GM21515 (cell line): ENCODE measurements around the gene RPS6KA2.

Source experiments
- ATAC-seq: cut with Tn5 transposase; IDR thresholded peaks from one replicate; pipeline ENCODE4 v1.9.1; 2021; ENCODE audit not compliant: unreplicated experiment

Gene RPS6KA2

DNA sequence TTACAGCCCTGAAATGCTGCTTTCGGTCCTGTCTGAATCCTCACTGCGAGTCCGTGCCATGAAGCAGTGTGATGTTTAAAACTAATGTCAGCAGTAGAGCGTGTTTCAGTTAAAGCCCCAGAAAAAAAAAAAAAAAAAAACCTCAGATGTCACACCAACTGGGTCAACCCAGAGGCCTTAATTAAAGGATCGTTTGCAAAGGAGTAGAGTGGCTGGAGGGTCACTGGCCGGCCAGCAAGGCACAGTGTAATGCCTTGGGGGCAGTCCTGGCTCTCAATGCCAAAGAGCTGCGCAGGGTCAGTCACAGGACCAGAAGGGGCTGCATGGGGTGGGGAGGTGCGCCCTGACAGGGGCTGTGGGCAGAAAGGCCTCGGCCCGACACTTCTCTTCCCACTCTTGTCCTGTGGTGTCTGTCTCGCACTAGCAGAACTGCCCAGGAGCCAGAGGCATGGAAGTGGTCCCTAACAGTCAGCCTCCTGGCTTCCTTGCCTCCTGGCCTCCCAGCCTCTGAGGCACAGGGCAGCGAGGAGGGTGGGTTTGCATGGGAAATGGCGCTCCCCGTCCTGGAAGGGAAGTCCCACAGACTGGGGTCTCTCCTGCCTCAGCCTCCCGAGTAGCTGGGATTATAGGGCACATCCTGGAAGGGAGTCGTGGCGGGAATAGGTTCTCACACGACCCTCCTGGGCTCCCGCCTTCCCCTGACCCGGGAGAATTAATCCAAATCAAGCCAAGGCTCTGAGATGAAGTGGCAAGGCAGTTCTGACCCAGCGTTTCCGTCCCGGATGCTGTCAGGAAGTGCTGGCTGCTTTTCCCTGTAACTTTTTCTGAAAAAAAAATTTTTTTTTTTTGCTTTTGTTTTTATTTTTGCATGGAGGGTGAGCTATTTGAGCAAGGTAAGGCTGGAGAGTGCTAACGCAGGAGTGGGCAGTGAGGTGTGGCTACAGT is 190.6 kb downstream of the RPS6KA2 start:
- ATAC-seq, result no peak

DNA sequence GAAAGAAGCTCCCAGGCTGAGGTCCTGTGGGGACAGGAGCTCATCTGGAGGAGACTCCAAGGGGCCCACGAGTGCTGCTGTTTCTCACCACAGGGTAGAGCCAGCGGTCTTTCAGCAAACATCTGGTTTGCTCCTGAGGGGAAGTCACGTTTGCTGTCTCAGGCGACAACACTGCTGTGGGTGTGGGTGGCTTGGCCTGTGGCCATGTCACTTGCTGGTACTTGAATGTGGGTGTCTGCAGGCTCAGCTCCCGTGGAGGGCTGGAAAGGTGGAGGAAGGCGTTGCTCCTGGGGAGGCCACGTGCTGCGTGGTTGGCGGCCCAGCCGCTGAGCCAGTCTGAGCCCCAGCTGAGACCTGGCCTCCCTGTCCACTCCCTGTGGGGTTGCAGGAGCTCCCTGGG is 191.5 kb downstream of the RPS6KA2 start:
- ATAC-seq, result no peak

DNA sequence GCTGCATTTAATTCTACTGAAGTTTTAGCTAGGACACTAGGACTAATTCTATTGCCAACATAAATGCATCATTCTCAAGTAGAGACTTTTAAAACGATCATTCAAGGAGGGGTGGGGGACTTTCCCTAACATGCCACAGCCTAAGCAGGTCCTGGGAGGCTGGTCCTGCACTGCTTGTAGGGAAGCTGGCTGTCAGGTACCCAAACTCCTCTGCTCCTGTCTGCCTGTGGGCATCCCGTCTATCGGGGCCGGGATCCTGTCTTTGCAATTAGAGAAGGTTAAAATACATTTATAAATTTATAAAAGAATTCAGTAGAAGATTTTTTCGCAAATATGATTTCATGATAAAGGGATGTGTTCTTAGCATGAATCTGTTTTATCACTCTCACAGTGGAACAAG is 192.7 kb downstream of the RPS6KA2 start:
- ATAC-seq, result no peak

DNA sequence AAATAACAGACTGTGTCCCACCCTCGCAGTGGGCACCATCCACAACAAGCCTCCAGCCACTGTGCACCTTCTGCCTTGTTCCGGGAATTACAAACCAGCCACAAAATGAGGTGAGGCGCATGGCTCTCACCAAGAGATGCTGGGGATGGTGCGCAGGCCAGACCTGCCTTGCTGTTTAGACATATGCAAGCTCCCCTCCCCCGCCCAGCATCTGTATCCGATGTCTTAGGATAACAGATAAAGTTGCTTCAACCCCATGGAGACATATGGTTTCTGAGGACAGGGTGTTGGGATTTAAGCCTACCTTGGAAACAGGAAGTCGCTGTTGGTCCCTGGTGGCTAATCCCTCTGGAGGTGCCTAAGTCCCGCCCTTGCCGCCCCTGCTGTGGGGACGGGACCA is 194.0 kb downstream of the RPS6KA2 start:
- ATAC-seq, result no peak

DNA sequence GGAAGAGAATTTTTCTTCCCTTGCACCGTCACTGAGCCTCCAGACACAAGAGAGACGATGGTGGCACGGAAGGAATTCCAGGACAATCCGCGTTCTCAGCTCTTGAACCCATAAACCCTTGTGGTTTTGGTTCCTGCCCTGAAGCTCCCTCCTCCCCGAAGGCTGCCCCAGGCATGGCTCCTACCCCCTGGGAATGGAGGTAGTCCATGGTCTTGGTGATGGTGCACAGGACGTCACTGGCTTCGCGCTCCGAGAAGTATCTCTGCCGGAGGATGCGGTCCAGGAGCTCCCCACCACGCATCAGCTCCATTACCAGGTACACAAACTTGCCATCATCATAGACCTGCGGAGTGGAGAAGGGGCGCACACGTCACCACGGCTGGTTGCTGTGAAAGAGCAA is 196.8 kb downstream of the RPS6KA2 start:
- no peak for ATAC-seq

DNA sequence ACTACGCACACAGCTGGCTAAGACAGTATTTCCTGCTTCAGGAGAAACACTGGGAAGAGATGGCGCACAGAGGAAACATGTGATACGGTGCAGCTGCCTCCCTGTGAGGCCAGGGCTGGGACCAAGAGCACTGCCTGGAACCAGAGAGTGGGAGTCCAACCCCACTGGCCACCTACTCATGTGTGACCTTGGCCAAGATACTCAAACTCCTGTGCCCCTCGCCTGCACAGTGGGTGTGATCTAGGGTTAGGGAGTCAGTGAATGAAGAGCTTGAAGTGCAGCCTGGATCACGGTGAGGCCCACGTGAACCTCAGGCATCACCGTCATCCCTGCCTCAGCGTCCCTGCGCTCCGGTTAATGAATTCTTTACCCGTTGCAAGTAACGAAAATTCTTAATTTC is 202.6 kb downstream of the RPS6KA2 start:
- no peak for ATAC-seq

DNA sequence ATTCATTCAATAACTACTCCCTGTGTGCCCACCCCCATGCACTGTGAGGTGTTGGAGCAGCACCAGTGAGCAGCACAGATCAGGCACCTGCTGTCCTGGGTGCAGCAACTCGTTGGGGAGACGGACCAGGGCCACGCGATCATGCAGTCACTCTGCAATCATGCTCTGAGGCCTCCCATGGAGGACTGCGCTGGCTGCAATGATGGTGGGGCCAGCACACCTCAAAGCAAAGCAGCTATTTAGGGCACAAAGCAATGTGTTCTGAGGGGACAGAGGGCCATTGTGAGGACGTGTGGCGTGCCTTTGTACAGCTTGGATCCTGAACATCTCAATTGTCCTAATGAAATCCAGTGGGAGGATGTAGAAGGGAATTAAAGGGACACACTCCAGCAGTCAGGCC is 203.3 kb downstream of the RPS6KA2 start:
- no peak for ATAC-seq

DNA sequence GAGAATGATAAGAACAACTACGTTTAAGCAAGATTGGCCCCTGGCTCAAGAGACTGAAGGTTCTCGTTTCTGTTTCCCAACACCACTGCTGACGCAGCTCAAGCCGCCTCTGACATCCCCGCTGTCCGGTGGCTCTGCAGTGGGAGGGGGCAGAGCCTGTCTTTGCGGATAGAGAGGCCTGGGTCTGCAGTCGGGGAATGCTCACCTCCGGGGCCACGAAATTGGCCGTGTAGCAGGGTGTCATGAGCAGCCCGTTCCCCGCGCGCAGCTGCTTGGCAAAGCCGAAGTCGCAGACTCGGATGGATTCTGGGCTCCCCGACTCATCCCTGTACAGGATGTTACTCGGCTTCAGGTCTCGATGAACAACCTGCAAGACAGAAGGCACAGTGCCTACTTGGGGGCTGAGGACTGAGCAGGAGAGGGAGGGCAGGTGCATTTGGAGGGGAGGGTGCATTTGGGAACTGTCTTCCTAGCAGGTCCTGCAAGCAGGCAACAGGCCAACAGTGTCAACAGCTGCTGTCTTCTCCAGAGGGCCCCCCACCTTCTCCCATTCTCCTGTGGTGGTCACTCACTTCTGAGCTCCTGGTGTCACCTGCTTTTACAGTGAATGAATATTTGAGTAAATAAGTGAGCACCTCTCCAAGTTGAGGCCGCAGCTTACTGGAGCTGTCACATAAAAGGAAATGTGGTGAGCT is 203.9 kb downstream of the RPS6KA2 start:
- ATAC-seq, result no peak

DNA sequence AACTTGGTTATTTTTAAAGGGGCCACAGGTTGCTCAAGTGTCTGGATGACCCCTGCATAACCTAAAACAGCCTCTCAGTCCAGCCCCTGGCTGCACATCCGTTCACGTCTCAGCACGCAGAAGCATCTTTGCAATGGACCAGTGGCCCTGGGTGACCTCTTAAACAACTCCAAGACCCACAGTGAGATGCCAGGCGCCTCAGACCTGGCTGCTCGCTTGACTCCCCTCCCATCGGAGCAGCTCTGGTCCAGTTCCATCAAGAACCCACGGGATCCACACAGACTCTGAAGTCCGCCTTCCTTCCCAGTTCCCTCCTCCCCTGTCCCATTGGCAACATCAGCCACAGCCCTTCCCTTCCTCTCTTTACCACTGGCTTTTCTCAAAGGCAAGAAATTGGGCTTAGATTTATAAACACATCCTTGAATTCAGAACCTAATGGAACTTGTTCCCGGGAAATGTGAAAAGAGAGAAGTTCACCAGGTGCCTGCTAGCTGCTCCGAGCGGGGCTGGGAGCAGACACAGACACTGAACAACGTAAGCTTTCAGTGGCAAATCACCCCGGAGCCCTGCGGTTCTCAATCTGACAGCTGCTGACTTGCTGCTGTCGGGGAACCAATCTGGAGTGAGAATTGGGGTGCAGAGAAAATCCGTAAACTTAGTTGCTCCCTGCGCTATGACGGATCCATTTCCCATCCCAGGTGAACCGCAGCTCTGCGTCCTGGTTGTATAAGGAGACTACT is 204.7 kb downstream of the RPS6KA2 start:
- no peak for ATAC-seq

DNA sequence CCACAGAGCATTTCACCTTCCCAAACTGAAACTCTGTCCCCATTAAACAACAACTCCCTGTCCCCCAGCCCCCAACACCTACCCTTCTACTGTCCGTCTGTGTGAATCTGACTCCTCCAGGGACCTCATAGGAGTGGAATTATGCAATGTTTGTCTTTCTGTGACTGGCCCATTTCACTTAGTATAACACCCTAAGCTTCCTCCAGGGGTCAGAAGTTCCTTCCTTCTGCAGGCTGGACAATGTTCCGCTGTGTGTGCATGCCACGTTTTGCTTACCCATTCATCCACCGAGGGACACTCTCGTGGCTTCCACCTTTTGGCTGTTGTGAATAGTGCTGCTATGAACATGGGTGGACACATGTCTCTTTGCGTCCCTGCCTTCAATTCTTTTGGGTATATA is 206.7 kb downstream of the RPS6KA2 start:
- no peak for ATAC-seq

DNA sequence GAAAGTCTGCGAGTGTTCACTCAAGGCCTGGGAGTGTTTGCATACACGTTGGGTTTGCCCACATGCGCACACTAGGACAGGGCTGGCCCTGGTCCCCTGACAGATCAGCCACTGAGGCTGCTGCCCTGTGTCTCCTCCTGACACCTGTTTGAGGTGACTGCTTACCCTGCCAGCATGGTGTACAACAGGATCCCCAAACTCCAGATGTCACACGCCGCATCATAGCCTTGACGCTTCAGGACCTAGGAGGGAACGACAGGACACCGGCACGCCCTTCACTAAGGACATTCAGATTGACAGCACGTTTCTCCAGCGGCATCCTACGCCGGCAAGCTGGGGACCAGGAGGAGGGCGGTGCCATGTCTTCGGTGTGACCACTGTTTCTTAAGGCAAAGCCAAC is 207.3 kb downstream of the RPS6KA2 start:
- ATAC-seq, result peak; percentile 7

DNA sequence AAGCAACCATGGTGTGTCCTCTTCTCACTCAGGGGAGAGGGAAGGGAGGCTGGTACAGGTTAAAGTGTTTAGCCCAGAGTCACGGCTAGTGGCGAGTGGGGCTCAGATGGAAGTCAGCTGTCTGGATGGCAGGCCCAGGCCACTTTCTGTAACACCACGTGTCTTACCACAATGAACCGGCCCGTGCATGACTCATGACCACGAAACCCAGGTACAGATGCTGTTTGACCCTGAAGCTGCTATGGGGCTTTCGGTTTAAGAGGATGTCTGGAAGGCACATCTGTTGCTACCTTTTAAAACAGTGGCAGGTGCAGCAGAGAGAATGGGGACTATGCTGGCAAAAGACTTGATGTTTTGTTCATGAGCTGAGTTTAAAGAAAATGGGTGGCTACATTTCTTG is 207.8 kb downstream of the RPS6KA2 start:
- ATAC-seq, result peak; percentile 97

DNA sequence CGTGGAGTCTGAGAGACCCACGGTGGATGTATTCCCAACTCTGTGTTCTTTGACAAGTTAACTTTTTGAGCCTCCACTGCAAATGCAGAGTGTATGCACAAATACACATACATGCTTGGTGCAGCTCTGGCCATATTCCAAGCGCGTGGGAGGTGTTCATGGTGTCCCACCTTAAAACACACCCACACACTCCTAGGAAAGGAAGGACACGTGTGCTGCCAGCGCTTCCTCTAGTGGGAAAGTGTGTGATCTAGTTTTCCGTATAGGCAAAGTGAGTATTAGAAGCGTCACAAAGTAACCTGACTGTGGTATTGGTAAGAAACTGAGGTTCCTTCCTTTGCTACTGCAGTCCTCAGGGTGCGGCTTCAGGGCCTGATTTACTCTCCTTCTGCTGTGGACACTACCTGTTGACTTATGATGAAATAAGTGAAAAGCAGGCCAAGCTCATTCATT is 208.3 kb downstream of the RPS6KA2 start:
- ATAC-seq, result no peak

DNA sequence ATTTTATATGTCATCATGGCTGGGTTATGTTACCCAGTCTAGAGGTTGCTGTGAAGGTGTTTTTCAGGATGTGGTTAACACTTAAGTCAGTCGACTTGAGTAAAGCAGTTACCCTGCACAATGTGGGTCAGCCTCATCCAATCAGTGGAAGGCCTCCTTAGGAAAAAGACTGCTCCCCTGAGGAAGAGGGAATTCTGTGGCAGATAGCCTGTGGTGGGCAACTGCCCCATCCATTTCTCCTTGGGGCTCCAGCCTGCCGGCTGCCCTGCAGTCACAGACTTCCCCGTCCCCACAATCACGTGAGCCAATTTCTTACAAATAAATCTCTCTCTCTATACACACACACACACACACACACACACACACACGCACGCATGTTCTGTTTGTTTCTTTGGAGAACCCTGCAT is 209.8 kb downstream of the RPS6KA2 start:
- ATAC-seq, result no peak

DNA sequence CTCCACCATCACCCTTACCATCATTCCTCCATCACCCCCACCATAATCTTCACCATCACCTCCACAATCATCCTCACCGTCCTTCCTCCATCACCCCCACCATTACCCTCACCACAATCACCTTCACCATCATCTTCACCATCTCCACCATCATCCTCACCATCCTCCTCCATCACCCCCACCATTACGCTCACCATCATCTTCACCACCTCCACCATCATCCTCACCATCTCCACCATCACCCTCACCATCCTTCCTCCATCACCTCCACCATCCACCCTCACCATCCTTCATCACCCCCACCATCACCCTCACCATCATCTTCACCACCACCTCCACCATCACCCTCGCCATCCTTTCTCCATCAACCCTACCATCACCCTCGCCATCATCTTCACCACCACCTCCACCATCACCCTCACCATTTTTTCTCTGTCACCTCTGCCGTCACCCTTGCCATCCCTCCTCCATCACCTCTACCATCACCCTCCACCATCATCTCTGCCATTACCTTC is 211.2 kb downstream of the RPS6KA2 start:
- no peak for ATAC-seq

DNA sequence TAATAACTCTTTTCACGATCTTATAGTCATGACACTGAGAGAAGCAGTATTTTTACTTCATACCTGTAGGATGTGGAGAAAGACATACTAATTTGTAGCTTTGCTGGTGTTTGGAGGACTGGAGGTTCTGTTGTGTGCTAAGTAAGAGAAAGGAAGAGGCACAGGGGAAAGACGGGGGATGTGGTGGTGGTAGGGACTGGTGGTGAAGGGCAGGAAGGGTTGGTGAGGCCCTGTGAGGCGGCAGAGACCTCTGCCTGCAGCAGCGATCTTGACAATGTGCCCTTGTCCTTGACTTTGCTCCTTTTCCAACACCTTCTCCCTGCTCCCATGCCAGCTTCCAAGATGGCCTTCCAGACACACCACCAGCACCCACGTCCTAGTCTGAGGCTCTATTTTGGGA is 211.7 kb downstream of the RPS6KA2 start:
- ATAC-seq, result no peak

DNA sequence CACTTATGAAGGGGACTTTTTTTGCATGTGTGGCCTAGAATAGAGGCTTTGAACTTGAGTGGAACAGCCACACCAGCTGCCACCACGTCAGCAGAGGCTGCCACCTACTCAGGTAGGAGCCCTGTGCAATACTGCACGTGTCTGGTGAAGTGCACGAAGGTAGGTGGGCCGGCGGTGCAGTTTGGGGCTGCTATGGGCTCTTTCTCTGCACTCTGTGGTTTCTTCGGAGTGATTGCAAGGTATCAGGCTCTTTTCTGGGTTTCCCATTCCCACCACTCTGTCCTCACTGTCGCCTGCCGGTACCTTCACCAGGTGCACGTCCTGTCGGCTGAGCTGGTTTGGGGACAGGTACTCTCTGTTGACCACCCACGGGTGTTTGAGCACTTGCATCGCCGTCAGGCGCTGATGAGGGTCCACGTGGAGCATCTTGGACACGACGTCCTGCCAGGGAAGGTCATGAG is 213.5 kb downstream of the RPS6KA2 start:
- ATAC-seq, result no peak

DNA sequence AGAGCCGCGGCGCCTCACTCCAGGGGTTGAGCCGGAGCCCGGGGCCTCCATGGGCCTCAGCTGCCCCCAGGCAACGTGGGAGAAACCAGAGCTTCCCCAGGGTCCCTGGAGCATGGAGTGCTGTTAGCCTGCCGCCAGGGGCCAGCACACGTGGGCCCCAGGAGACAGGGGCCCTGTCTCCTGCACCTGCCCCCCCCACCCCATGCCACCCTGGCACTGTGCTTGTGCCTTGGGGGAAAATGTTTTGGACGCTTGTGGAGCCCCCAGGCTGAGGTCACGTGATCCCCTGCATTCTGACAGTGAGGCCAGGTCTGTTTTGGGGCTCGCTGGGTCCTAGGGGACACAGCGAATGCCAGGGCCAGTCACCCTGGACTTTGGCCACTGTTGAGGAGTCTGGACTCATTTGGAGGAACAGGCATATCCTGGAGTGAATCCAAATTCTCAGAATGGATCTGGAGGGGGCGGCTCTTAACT is 214.1 kb downstream of the RPS6KA2 start:
- no peak for ATAC-seq

DNA sequence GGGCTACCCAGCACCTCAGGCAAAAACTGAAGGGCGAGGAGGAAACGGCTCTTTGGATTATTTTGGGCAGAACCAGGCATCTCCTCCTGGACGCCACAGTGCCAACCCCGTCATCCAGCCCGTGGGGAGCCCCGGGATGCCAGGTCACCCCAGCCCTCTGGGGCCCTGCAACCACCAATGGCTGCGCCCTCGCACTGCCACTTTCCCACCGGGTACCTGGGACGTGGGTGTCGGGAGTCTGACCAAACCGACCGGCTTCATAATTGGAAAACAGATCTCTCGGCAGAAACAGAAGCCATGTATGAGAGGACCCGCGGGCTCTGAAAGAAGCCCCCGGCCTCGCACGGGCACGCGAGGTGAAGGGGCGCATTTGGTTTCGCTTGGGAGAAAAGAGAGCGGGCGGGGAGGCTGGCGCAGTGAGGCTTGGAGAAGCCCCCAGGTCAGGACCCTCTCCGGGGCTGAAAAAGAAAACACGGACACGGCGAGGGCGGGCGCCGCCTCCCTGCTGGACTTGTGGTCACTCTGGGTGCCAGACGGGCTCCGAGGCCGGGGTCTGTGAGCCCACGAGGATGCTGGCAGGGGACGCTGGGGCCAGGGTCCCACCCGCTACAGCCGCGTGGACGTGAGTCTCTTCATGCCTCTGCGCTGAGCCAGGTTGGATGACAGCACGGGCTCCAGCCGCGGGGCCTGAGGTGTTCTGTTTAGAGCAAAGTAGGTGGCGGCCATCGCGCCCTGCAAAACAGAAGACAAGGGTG is 214.7 kb downstream of the RPS6KA2 start:
- ATAC-seq, result no peak

DNA sequence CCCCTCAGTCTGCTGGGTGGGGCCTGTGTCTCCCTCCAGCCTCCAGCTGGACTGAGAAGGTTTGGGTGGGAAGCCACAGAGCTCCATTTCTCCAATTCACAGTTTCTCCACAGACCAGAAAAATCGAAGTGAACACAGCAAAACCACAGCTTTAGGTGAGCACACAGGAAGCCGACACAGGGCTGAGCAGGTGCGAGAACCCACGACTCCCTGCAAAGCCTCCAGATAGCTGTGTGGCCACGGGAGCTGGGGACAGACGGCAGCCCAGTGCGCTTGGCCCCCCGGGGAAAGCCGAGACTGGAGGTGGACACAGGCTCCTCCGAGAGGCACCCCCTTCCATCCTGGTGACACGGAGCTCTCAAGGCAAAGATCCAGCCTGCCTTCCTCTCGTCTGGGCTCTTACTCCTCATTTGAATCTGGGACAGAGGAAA is 215.3 kb downstream of the RPS6KA2 start:
- ATAC-seq, result no peak
